ENCODE results near the gene GJA3.

Gene GJA3

GRCh38 chr13:20146381-20146780 lies 14.5 kb downstream of the GJA3 start:
- no peak for TF ChIP-seq CTCF (IDR thresholded peaks at IDR 0.05; ENCODE audit: low read depth, low read length, missing control alignments)
- in situ Hi-C loops (cut with HindIII; ENCODE audit: low sequenced_read_pairs), result no loop called here
- DNase-seq (ENCODE audit: low read depth), result no peak
- H3K4me3 ChIP-seq (ENCODE audit: low read depth, low read length), result no peak overlapping the region

- H3K4me3 ChIP-seq (ENCODE audit: low read depth, low read length), result no peak overlapping the region
- DNase-seq (ENCODE audit: low read depth), result no peak
- TF ChIP-seq CTCF (IDR thresholded peaks at IDR 0.05; ENCODE audit: low read depth, low read length, missing control alignments), result no peak
- in situ Hi-C loops (cut with HindIII; ENCODE audit: low sequenced_read_pairs), result no loop called here
These were observed 15.3 kb downstream of the GJA3 start for GRCh38 chr13:20145521-20145920.

- in situ Hi-C loops (cut with HindIII; ENCODE audit: low sequenced_read_pairs), result no loop called here
- no peak for DNase-seq (ENCODE audit: low read depth)
- TF ChIP-seq CTCF (IDR thresholded peaks at IDR 0.05; ENCODE audit: low read depth, low read length, missing control alignments), result no peak
- H3K4me3 ChIP-seq (ENCODE audit: low read depth, low read length), result no peak overlapping the region
These were observed 16.6 kb downstream of the GJA3 start for GRCh38 chr13:20144141-20144850.

GRCh38 chr13:20142927-20143480 lies 17.8 kb downstream of the GJA3 start:
- in situ Hi-C loops (cut with HindIII; ENCODE audit: low sequenced_read_pairs), result no loop called here
- no peak for TF ChIP-seq CTCF (IDR thresholded peaks at IDR 0.05; ENCODE audit: low read depth, low read length, missing control alignments)
- no peak overlapping the region for H3K4me3 ChIP-seq (ENCODE audit: low read depth, low read length)
- no peak for DNase-seq (ENCODE audit: low read depth)

- TF ChIP-seq CTCF (IDR thresholded peaks at IDR 0.05; ENCODE audit: low read depth, low read length, missing control alignments), result no peak
- no peak for DNase-seq (ENCODE audit: low read depth)
- no peak overlapping the region for H3K4me3 ChIP-seq (ENCODE audit: low read depth, low read length)
- in situ Hi-C loops (cut with HindIII; ENCODE audit: low sequenced_read_pairs), result no loop called here
These were observed 18.6 kb downstream of the GJA3 start for GRCh38 chr13:20142023-20142926.

- no peak overlapping the region for H3K4me3 ChIP-seq (ENCODE audit: low read depth, low read length)
- no peak for DNase-seq (ENCODE audit: low read depth)
- in situ Hi-C loops (cut with HindIII; ENCODE audit: low sequenced_read_pairs), result no loop called here
- no peak for TF ChIP-seq CTCF (IDR thresholded peaks at IDR 0.05; ENCODE audit: low read depth, low read length, missing control alignments)
These were observed 19.4 kb downstream of the GJA3 start for GRCh38 chr13:20141238-20142022.

Measured in astrocyte of the cerebellum (primary cell).